Measurements from ENCODE around the gene FAM135A.

- TF ChIP-seq CTCF (IDR thresholded peaks at IDR 0.05) = no peak
- TF ChIP-seq POLR2AphosphoS5 (IDR thresholded peaks at IDR 0.05; ENCODE audit: low read depth, low read length) = no peak
Measured at GRCh38 chr6:70530023-70530422, 116.7 kb downstream of the FAM135A start.

Measured in Panc1 (cell line).